SH-SY5Y (cell line): ENCODE data around the gene ECHS1.

ENCODE experiments used
- GATA2 ChIP-seq: IDR thresholded peaks from 2 replicates; pipeline ENCODE4 v1.6.1; 2011; ENCODE audit warnings: mild to moderate bottlenecking, low read depth, low read length
- GATA3 ChIP-seq: IDR thresholded peaks from 2 replicates; pipeline ENCODE4 v1.6.1; 2011; ENCODE audit warnings: low read depth, mild to moderate bottlenecking, low read length, moderate library complexity

GRCh38 chr10:133366130-133366478 is 7.0 kb downstream of the ECHS1 start:
- no peak for TF ChIP-seq GATA3
- TF ChIP-seq GATA2, result no peak
